K562 (cell line): ENCODE results near the gene MMP19.

ENCODE experiments used
- MYC ChIP-seq, 2 experiments: fragments of 250-450 bp in 1 of 2; sonication (Bioruptor Pico) in 1 of 2; IDR thresholded peaks; 2 replicates each; pipeline versions ENCODE4 v1.5.1 to v1.6.1; 2012 to 2021; ENCODE audit warnings: low read depth in 2 of 2, borderline replicate concordance in 1 of 2, improper control_type of control experiment in 1 of 2, low read length in 1 of 2, mild to moderate bottlenecking in 1 of 2, moderate library complexity in 1 of 2
- NR1H2 ChIP-seq: sonication (generic); formaldehyde crosslinking; IDR thresholded peaks from 2 replicates; pipeline ENCODE4 v1.4.0; 2020; ENCODE audit warnings: mild to moderate bottlenecking, missing genetic modification reagents
- PHF8 ChIP-seq: fragments of 200-600 bp; sonication (generic); IDR thresholded peaks from 2 replicates; pipeline ENCODE4 v1.6.1; 2012; ENCODE audit warnings: mixed run types, mild to moderate bottlenecking, inconsistent platforms, low read length, moderate library complexity, borderline replicate concordance
- ZFX ChIP-seq: sonication (generic); formaldehyde crosslinking; IDR thresholded peaks from 2 replicates; pipeline ENCODE4 v1.8.0; 2022; ENCODE audit warnings: mild to moderate bottlenecking, missing genetic modification reagents, moderate library complexity
- TF ChIP-seq, protein P1 (sequence below): sonication (generic); formaldehyde crosslinking; IDR thresholded peaks from 2 replicates; pipeline ENCODE4 v1.8.0; 2022; ENCODE audit warnings: mild to moderate bottlenecking, low read depth, missing genetic modification reagents

DNA sequence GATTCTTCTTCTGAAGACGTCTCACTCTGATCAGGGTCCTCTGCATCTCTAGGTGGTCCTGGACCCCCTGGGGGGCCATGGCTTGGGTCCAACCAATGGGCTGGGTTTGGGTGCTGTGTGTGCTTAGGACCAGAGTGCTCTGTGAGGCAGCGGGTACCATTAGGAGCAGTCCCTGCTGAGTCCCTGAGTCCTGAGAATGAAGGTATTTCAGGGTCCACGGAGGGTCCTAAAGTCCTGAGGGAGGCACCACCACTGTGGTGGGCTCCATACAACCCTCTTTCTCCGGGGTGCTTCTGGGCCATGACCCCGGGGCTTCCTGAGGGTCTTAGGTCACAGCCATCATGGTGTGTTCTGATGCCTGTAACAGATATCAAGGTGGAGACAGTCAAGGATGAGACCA lies 14.4 kb downstream of the MMP19 start:
- TF ChIP-seq ZFX (CRISPR knock-in tag): no peak
- no peak for TF ChIP-seq MYC (IDR thresholded peaks at IDR 0.05; ENCODE audit: low read depth, low read length)
- TF ChIP-seq MYC (CRISPR knock-in tag; IDR thresholded peaks at IDR 0.05; ENCODE audit: borderline replicate concordance, low read depth): no peak
- TF ChIP-seq PHF8: no peak
- TF ChIP-seq, protein P1, sequence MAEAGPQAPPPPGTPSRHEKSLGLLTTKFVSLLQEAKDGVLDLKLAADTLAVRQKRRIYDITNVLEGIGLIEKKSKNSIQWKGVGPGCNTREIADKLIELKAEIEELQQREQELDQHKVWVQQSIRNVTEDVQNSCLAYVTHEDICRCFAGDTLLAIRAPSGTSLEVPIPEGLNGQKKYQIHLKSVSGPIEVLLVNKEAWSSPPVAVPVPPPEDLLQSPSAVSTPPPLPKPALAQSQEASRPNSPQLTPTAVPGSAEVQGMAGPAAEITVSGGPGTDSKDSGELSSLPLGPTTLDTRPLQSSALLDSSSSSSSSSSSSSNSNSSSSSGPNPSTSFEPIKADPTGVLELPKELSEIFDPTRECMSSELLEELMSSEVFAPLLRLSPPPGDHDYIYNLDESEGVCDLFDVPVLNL (CRISPR knock-in tag): no peak
- TF ChIP-seq NR1H2: no peak
